ENCODE data around the gene CCSER1.
"Not testable (repeated sequence)": the region's sequence is repeated elsewhere in the genome, so short reads cannot be mapped to it uniquely, and the experiment has no call there.

The CCSER1 gene

DNA sequence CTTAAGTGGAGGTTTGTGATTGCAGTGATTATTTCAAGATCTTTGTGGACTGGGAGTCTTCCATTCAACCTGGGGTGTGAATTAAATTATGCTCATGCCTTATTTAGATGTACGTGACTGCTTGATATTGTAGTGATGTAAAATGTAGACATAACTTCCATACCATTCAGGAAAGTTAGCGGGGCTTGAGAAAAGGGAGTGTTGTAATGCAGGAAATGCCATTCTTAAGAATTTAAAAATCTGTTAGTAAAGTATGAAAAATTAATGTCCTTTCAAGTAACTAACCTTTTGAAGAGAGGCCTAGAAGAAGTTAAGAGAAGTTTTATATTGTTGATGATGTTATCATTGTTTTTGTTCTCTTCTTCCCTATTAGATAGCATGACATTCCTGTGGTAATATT, 318.2 kb downstream of the CCSER1 start:
- no peak for DNase-seq (ENCODE audit: low read depth)

DNA sequence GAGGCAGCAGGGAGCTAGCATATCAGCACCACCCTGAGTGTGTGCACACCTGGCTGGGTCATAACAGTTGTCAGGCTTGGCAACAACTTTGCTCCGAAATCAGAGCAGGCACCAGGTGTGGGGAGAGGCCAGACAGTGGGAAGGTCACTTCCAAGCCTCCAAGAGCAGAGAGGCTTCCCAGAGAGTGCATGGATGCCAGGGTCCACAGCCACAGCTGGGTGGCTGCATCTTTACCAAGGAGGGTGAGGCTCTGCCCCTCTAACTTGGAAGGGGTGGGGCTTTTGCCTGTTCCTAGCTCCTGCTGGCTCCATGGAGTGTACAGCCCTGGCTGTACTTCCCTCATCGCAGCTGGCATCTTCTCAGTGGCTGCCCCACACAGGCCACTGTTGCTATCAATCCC, 322.4 kb downstream of the CCSER1 start:
- DNase-seq (ENCODE audit: low read depth), result no peak

DNA sequence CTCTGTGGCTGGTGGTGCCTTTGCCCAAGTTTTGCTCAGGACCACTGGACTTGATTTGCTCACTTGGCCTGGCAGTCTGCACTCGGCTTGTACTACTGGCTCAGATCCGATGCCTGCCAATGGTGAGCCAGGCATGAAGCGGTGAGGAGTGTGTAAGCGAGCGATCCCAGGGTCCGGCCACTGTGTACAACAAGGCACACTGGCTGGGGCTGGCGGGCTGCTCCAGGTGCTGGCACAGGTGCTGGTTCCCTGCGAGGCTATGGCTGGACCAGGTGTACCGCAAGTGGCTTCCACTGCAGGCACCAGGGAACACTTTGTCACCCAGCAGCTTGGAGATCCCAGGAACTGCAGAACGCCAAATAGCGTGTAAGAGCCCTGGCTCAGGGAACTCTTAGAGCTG, 329.7 kb downstream of the CCSER1 start:
- DNase-seq (ENCODE audit: low read depth), result no peak

DNA sequence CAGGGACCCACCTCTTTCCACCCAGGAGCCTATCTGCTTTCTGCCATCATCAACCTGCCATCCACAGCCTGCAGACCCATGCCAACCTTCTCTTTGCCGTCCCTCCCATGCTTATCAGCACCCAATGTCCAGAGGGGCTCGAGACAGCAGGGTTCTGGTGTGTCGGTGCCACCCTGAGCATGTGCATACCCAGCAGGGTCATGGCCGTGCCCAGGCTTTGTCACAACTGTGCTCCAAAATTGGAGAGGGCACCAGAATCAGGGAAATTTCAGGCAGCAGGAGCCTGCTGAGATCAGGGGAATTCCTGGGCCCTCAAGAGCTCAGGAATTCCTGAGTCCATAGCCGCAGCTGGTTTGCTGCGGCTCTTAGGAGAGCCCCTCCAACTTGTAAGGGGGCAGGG, 330.6 kb downstream of the CCSER1 start:
- DNase-seq (ENCODE audit: low read depth), result no peak

DNA sequence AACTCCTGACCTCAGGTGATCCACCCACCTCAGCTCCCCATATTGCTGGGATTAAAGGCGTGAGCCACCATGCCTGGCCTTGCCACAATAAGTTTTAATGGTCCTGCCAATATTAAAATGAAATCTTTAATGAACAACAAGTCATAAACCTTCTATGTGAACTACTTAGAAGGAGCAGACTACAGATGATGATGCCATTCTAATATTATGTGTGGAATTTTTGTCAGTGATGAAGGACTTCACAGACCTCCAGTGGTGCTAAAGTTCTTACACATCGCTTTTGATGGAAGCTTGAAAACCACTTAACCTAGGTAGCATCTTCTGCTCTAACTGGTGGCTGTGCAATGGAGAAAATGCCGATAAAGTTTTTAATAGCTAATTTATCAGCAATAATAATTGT, 331.4 kb downstream of the CCSER1 start:
- DNase-seq (ENCODE audit: low read depth), result no peak

DNA sequence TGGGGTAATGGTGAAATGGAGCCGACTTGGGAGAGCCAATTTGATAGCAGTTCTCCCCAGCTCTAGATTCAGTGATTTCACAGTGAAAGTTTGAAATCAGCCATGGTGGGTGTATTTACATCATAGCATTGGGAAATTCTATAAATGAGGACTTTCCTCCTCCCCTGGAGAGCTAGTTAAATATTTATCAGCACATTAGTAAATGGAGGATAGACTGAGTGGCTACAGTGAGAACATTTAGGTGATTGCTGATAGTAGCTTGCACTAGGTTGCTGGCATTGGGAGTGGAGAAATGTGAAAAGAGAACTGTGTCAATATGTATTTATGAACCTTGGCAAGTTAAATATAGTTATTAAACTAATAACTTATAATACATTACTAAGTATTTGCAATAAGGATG, 347.3 kb downstream of the CCSER1 start:
- no peak for DNase-seq (ENCODE audit: low read depth)

DNA sequence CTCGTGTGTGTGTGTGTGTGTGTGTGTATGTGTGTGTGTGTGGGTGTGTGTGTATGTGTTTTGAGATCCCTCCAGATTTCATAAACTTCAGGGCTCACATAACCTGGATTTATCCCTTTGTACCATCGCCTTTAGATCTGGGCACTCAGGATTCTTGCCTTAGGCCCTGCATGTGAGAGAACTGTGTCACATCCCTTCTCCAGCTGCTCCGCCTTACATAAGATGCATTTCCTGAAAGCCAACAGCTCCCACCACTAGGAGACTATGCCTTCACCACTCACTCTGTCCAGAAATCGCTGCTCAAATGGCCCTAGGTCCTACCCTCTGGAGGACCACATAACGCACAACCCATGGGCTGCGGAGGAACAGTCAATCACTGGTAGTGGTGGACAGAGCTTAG, 348.8 kb downstream of the CCSER1 start:
- DNase-seq (ENCODE audit: low read depth), result no peak

DNA sequence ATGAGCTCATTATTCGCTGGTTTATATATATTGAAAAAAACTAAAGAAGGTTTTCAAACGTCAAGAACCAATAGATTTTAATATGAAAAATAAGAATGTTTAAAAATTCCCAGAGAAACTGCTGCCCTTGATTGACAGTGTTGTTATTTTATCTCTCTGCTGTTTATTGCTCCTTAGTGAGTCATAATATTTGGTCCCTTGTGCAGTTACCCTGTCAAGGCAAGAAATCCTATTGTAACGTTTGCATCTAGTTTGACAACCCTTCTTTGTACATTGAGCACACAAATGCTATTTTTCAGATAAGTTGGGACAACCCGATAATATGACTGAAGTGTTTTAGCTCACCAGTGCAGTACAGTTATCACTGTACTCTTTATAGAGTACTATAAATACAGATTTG, 349.4 kb downstream of the CCSER1 start:
- DNase-seq (ENCODE audit: low read depth), result no peak

DNA sequence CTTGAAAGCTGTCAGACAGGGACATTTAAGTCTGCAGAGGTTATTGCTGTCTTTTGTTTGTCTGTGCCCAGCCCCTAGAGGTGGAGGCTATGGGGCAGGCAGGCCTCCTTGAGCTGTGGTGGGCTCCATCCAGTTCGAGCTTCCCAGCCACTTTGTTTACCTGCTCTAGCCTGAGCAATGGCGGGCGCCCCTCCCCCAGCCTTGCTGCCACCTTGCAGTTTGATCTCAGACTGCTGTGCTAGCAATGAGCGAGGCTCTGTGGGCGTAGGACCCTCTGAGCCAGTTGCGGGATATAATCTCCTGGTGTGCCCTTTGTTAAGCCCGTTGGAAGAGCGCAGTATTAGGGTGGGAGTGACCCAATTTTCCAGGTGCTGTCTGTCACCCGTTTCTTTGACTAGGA, 357.7 kb downstream of the CCSER1 start:
- not testable (repeated sequence) for DNase-seq (ENCODE audit: low read depth)

DNA sequence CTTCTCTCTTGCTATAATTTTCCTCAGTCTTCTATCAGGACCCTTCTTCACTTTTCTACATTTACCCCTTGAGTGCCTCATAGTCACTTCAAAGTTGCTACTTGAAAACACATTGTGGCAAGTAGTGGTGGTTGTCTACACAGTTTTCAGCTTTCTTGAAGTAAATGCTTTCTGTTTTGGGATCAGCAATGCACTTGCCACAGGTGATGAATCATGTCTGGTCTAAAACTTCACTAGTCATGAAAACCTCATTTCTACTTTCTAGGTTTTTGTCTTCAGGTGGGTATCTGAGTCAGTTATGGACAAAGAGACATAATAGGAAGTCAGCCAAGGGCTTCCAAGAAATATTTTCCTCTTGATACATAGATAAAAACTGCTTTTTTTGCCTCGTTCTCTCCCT, 359.2 kb downstream of the CCSER1 start:
- no peak for DNase-seq (ENCODE audit: low read depth)

DNA sequence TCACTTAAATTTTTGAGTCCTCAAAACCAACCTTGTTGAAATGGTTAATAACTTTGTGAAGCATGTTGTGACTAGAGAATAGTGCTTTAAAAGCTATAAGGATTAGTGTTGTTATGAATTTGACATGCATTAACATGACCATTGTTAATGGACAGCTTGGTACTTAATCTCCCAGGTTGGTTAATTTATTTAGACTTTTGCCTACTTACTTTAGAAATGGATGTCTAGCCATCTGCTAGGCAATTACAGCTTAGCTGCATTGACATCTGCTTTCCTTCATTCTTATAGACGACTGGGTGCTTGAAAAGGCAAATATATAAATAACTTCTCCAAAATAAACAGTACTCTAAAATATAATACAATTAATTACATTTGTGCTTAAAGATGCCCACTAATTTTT, 368.0 kb downstream of the CCSER1 start:
- DNase-seq (ENCODE audit: low read depth), result no peak

DNA sequence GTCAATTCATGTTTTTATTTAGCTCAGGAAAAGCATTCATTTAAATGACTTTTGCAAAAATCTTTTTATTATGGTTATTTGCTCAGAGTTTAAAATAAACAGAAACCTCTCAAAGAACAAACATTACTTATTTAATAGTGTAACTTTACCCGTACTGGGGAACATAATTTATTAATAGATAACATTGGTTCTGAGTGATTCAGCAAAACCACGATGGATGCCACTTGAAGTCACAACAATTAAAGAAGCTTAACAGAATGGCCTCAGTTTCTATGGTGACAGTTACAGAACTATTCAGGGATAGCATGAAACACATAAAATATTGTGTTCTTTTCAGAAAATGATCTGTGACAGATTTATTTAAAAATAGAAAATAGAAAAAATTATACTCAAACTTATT, 368.7 kb downstream of the CCSER1 start:
- DNase-seq (ENCODE audit: low read depth), result no peak

DNA sequence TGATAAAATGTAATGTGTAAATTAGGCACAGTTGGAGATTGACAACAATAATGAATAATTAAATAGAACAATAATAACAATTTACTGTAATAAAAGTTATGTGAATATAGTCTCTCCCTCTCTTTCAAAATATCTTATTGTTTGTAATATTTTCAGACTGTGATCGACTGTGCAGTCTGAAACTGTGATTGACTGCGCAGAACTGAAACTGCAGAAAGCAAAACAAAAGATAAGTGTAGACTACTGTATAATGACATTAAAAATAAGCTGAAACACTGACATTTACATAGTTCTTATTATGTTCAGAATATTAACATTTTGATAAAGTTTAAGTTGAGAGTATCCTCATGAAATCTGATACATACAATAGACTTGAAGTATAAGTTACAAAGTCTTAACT, 371.0 kb downstream of the CCSER1 start:
- DNase-seq (ENCODE audit: low read depth), result no peak

DNA sequence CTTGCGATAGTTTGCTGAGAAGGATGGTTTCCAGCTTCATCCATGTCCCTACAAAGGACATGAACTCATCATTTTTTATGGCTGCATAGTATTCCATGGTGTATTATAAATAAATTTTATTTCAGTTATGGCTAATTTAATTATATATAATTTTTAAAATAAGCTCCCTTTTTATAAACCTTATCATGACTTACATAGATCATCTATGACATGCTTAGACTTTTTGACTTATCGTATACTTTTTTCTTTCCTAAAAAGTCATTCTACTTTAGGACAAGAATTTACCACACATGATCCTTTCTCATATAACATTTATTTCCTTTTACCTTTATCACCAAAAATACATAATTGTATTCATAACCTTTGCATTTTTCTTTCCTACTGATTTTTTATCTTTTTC, 376.5 kb downstream of the CCSER1 start:
- DNase-seq (ENCODE audit: low read depth), result no peak

DNA sequence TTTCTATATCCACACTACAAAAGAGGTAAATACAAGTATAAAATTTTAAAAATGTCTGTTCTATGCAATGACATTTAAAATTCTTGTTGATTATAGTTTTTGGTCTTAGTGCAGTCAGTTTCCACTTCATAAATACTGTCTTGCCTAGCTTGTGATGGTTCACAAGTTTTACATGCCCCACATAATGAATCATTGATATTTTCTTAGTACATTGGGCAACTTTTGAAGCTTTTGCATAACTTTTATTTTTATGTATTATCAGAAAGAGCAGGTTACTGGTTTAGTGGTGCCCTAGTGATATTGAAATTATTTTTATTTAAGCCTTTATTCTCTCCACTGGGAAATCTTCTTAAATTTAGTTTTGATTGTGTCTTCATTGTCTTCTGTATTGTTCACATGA, 388.0 kb downstream of the CCSER1 start:
- no peak for DNase-seq (ENCODE audit: low read depth)

DNA sequence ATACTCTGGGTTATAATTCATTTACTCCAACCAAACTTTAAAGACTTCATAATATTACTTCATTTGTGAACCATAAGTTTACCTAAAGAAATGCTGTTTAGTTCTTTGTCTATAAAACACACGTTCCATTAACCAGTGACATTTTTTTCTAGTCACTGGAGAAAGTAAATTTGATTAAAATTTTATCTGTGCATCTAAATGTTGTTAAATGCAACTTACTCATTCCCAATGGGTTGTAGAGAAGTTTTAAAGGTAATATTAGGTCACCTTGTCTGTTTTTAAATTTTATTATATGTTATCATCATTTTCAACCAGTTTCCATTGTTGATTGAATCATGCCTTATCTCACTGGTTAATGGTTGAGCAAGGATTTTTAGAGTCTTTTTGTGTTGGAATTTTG, 401.4 kb downstream of the CCSER1 start:
- DNase-seq (ENCODE audit: low read depth), result no peak

DNA sequence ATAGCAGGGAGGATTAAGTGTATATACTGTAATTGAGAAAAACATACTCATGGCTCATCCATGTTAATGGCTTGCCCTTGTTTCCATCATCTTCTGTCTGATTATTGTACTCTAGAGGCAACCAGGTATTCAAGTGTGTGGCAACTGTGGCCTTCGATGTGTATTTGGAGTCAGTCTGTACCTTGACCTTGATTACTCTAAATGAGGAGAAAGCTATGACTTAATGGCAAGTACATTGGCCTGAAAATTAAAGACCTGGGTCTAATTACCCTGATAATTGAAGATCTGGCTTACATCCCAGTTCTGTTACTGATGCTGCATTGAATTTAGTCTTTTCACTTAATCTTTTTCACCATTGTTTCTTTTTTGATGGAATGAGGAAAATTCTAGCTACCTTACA, 409.2 kb downstream of the CCSER1 start:
- no peak for DNase-seq (ENCODE audit: low read depth)

DNA sequence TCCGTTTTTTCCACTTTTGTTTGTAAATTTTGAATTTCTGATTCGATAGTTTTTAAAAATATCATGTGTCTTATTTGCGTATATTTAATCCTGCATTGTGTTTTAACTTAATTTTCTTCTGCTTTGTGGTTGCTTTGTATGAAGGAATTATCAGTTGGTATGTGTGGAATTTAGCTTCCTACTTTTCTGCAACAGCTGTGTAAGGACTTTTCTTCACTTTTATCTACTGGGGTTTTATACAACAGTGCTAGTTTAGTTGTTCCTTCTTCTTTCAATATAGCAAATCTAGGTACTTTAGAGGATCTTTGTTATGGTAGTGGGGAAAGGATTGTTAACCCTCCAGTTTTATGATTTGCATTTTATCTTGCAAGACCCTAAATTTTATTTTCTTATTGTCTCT, 410.3 kb downstream of the CCSER1 start:
- peak; percentile 17 for DNase-seq (ENCODE audit: low read depth)

DNA sequence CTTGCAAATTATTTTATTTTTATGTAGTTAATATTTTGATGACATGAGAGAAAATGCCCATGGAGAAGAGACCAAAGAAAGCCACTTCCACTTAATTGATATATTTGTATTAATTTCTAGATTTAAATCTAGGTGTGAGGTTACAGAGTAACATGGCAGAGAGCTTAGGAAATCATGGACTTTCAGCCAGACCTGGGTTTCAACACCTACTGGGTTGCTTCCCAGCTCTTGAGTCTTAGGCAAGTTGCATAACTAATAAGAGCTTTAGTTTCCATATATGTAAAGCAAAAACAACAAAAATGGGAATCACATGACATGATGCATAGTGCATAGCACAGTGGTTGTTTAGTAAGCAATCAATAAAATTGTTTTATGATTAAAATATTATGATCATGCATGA, 413.3 kb downstream of the CCSER1 start:
- DNase-seq (ENCODE audit: low read depth), result no peak

DNA sequence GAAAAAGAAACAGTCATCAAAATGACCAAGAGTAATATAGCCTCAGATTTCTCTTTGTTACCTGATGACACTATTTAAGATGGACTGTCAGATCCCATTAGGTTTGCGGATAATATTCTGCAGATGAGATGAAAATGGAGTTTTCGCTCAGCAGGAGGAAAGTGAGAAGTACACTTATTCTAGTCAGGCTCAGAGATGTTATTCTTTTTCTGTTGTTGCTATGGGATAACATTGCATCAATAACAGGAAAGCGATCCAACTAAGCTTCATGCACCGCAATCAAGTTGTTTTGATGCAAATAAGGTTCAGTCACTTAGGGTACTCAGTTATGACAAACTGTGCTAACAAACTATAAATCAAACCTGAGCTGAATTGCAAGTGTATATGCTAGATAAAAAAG, 415.0 kb downstream of the CCSER1 start:
- DNase-seq (ENCODE audit: low read depth), result no peak

DNA sequence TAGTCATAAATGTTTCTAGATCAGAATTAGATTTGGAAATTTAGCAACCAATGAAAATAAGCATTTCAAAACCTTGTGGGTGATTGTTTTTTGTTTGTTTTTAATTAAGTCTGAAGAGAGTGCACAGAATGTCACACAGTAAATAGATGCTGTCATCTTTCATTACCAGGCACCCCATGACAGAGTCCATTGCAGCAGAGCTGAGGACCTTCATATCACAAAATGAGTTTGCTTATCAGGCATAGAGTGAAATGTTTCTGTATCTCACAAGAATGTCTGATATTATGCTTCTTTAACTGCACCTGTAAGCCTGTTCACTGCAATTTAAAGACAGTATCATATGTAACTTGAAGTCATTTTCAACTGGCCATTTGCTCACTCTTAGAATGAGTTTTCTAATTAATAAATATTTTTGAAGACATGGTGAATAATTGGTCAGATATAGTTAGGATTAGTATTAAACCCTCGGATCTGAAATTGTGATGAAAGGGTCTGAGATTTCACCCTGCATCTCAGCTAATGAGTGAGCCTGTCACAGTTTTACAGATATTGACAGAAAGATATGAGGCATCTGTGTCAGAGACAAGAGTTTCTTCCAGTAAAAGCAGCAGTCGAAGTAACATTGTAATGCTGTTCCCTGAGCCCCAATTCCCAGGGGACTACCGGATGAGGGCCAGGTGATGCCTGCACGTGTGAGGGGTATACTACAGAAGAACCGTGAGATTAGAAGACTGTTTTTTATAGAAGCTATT, 416.4 kb downstream of the CCSER1 start:
- no peak for DNase-seq (ENCODE audit: low read depth)

DNA sequence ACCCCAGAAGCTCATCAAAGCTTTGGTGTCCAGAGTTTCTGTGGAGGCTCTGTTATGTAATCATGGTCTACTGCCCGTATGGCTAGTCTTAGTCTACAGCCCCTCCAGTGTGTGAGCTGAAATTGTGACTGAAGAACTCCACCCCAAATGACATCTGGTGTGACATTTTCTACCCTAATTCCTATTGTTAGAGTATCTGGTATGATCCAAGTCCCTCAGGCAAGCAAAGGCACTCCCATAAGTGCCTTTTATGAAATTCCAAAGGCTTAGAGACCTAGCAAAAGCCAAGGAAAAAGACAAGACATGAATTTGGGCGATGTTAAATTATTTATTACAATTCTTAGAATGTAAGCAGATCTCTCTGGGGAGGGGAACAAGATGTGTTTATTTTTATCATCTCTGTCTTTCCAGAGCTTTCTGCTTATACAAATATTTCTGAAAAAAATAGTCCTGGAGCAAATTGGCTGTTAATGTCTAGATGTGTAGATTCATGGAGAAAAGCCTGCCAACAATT, 417.4 kb downstream of the CCSER1 start:
- DNase-seq (ENCODE audit: low read depth), result no peak

DNA sequence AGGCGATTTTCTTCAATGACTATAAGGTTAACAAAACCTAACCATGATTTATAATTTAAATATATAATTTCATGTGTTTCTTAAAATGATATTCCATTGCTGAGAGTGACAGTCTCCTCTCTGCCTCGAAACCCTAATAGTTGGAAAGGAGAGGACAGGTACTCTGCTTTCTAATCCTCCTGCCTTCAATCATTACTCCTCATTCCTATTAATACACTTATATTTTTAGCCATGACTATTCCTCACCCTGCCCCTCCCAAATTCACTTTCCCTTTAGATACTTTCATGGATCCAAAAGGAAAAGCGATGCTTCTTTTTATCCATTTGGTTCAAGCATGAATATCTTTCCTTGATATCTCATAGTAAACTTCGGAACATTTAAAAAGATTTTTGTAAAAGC, 418.2 kb downstream of the CCSER1 start:
- no peak for DNase-seq (ENCODE audit: low read depth)

DNA sequence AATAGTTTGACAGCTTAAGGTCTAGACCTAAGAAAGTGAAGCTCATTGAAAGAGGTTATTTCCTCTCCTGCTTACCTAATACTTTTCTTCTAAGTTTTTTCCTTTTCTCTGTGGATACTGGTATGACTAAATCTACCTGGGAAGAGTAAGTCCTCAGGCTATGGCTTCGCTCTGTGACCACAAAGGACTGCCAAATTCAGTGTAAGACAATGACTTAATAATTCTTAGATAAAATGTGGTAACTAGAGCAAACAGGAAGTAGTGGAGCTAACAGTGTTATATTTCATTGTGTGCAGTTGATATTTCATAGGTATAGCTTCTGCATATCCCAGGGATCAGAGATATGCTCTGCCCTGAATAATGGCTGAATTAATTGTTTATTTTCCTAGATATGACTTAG, 418.9 kb downstream of the CCSER1 start:
- DNase-seq (ENCODE audit: low read depth), result no peak
